Measurements from ENCODE around the gene SSTR3. TPM values are rescaled to one million over a fixed set of nuclear protein-coding genes. Genes with fewer than 3 reads are reported as not detected.

The SSTR3 gene
- total RNA-seq, 1 experiment from 2014 or later: not detected

GRCh38 chr22:37196539-37197450 is 15.5 kb downstream of the SSTR3 start:
- no peak overlapping the region for H3K4me3 ChIP-seq
- H3K4me1 ChIP-seq (replicated peaks): peaks cover 24% of the 10 kb centered on the region
- H3K27ac ChIP-seq: no peak overlapping the region
- H3K27me3 ChIP-seq (replicated peaks): no peaks in the 10 kb centered on the region
- H3K9me3 ChIP-seq (replicated peaks): no peaks in the 10 kb centered on the region
- H3K36me3 ChIP-seq: no peaks in the 10 kb centered on the region
- DNase-seq (ENCODE audit: low read depth in 1 of 2, low spot score in 2 of 2): peak in 1 of 2 experiments; percentile 51

GRCh38 chr22:37195921-37196320 is 16.4 kb downstream of the SSTR3 start:
- Histone ChIP-seq H3K4me1 (replicated peaks) (peaks cover 24% of the 10 kb centered on the region), H3K27ac (no peak overlapping the region), H3K36me3 (no peaks in the 10 kb centered on the region), H3K27me3 (replicated peaks) (no peaks in the 10 kb centered on the region), H3K9me3 (replicated peaks) (no peaks in the 10 kb centered on the region), H3K4me3 (no peak overlapping the region)
- DNase-seq (ENCODE audit: low read depth in 1 of 2, low spot score in 2 of 2): no peak

- Histone ChIP-seq H3K36me3 (no peaks in the 10 kb centered on the region), H3K4me1 (replicated peaks) (peaks cover 23% of the 10 kb centered on the region), H3K9me3 (replicated peaks) (no peaks in the 10 kb centered on the region), H3K4me3 (no peak overlapping the region), H3K27me3 (replicated peaks) (no peaks in the 10 kb centered on the region), H3K27ac (no peak overlapping the region)
- DNase-seq (ENCODE audit: low read depth in 1 of 2, low spot score in 2 of 2): no peak
Measured at GRCh38 chr22:37194750-37195149, 17.5 kb downstream of the SSTR3 start.

GRCh38 chr22:37193629-37194191 is 18.6 kb downstream of the SSTR3 start:
- Histone ChIP-seq H3K27me3 (replicated peaks) (no peaks in the 10 kb centered on the region), H3K9me3 (replicated peaks) (no peaks in the 10 kb centered on the region), H3K4me3 (no peak overlapping the region), H3K4me1 (replicated peaks) (peaks cover 25% of the 10 kb centered on the region), H3K36me3 (no peaks in the 10 kb centered on the region), H3K27ac (no peak overlapping the region)
- peak in 1 of 2 experiments; percentile 23 for DNase-seq (ENCODE audit: low read depth in 1 of 2, low spot score in 2 of 2)

GRCh38 chr22:37192741-37193140 is 19.5 kb downstream of the SSTR3 start:
- Histone ChIP-seq H3K36me3 (no peaks in the 10 kb centered on the region), H3K4me1 (replicated peaks) (peaks cover 29% of the 10 kb centered on the region), H3K27me3 (replicated peaks) (no peaks in the 10 kb centered on the region), H3K4me3 (no peak overlapping the region), H3K9me3 (replicated peaks) (no peaks in the 10 kb centered on the region), H3K27ac (no peak overlapping the region)
- DNase-seq (ENCODE audit: low read depth in 1 of 2, low spot score in 2 of 2): no peak

GRCh38 chr22:37192204-37192603 is 20.1 kb downstream of the SSTR3 start:
- no peak for DNase-seq (ENCODE audit: low read depth in 1 of 2, low spot score in 2 of 2)
- no peaks in the 10 kb centered on the region for H3K36me3 ChIP-seq
- no peaks in the 10 kb centered on the region for H3K27me3 ChIP-seq (replicated peaks)
- no peak overlapping the region for H3K4me3 ChIP-seq
- no peak overlapping the region for H3K27ac ChIP-seq
- H3K9me3 ChIP-seq (replicated peaks): no peaks in the 10 kb centered on the region
- H3K4me1 ChIP-seq (replicated peaks): peaks cover 29% of the 10 kb centered on the region

- no peaks in the 10 kb centered on the region for H3K9me3 ChIP-seq (replicated peaks)
- H3K27ac ChIP-seq: no peak overlapping the region
- no peak for DNase-seq (ENCODE audit: low read depth in 1 of 2, low spot score in 2 of 2)
- no peaks in the 10 kb centered on the region for H3K27me3 ChIP-seq (replicated peaks)
- peaks cover 33% of the 10 kb centered on the region for H3K4me1 ChIP-seq (replicated peaks)
- no peak overlapping the region for H3K4me3 ChIP-seq
- no peaks in the 10 kb centered on the region for H3K36me3 ChIP-seq
Measured at GRCh38 chr22:37190262-37190780, 22.0 kb downstream of the SSTR3 start.

GRCh38 chr22:37188901-37189466 is 23.3 kb downstream of the SSTR3 start:
- H3K36me3 ChIP-seq: no peaks in the 10 kb centered on the region
- peaks cover 33% of the 10 kb centered on the region for H3K4me1 ChIP-seq (replicated peaks)
- H3K27ac ChIP-seq: 0 out of 2 replicates have a peak overlapping the region, but pooled peaks have one; percentile 8
- peak in 1 of 2 experiments; percentile 11 for DNase-seq (ENCODE audit: low read depth in 1 of 2, low spot score in 2 of 2)
- H3K4me3 ChIP-seq: no peak overlapping the region
- no peaks in the 10 kb centered on the region for H3K27me3 ChIP-seq (replicated peaks)
- H3K9me3 ChIP-seq (replicated peaks): no peaks in the 10 kb centered on the region

GRCh38 chr22:37187891-37188761 is 24.2 kb downstream of the SSTR3 start, which contains the start of gene C1QTNF6:
Gene C1QTNF6 (minus strand): TSS chr22:37188247. CDS start chr22:37188213, 34 bp downstream.
- Histone ChIP-seq H3K4me3 (peak within 1 kb of the TSS; percentile 34), H3K4me1 (replicated peaks) (peaks cover 33% of the 10 kb centered on the region), H3K9me3 (replicated peaks) (no peaks in the 10 kb centered on the region), H3K27me3 (replicated peaks) (no peaks in the 10 kb centered on the region), H3K27ac (peak within 1 kb of the TSS; percentile 62), H3K36me3 (no peaks in the 10 kb centered on the region)
- DNase-seq (ENCODE audit: low read depth in 1 of 2, low spot score in 2 of 2): peak in 1 of 2 experiments; percentile 65

- Histone ChIP-seq H3K4me3 (peak overlapping the region; percentile 34), H3K27me3 (replicated peaks) (no peaks in the 10 kb centered on the region), H3K27ac (peak overlapping the region; percentile 62)
Measured at GRCh38 chr22:37187552-37187890, 24.8 kb downstream of the SSTR3 start.

GRCh38 chr22:37186997-37187522 is 25.2 kb downstream of the SSTR3 start:
- peak in 1 of 2 experiments; percentile 20 for DNase-seq (ENCODE audit: low read depth in 1 of 2, low spot score in 2 of 2)
- Histone ChIP-seq H3K27ac (peak overlapping the region; percentile 62), H3K9me3 (replicated peaks) (no peaks in the 10 kb centered on the region), H3K4me1 (replicated peaks) (peaks cover 33% of the 10 kb centered on the region), H3K4me3 (peak overlapping the region; percentile 34), H3K27me3 (replicated peaks) (no peaks in the 10 kb centered on the region), H3K36me3 (no peaks in the 10 kb centered on the region)

More at GRCh38 chr22:37187552-37187890, 24.8 kb downstream of the SSTR3 start:
- H3K4me1 ChIP-seq (replicated peaks): peaks cover 33% of the 10 kb centered on the region
- no peaks in the 10 kb centered on the region for H3K9me3 ChIP-seq (replicated peaks)
- peak in 1 of 2 experiments; percentile 60 for DNase-seq (ENCODE audit: low read depth in 1 of 2, low spot score in 2 of 2)
- no peaks in the 10 kb centered on the region for H3K36me3 ChIP-seq

- DNase-seq (ENCODE audit: low read depth in 1 of 2, low spot score in 2 of 2): peak in 1 of 2 experiments; percentile 52
- Histone ChIP-seq H3K36me3 (no peaks in the 10 kb centered on the region), H3K4me3 (no peak overlapping the region), H3K27ac (no peak overlapping the region), H3K9me3 (replicated peaks) (no peaks in the 10 kb centered on the region), H3K4me1 (replicated peaks) (peaks cover 33% of the 10 kb centered on the region), H3K27me3 (replicated peaks) (no peaks in the 10 kb centered on the region)
Measured at GRCh38 chr22:37186228-37186996, 25.9 kb downstream of the SSTR3 start.
